GM12878 (cell line): ENCODE results near the gene CFAP157. TPM values are rescaled to one million over a fixed set of nuclear protein-coding genes. Genes with fewer than 3 reads are reported as not detected.

Experiments used
- ATAC-seq: fragments of 200-7000 bp; cut with Tn5 transposase; 3 replicates; pipeline ENCODE4 v1.9.1; 2020; ENCODE audit warnings: mild to moderate bottlenecking, moderate library complexity
- BruUV-seq: library from RNA; stranded (reverse); fragments of 400-500 nt; replicated peaks from 2 replicates; lab custom pipeline; 2021; lab: Mats Ljungman, UMichigan
- CTCF ChIA-PET: fragments of 300-600 bp; sonication (Branson Sonifier 250); formaldehyde crosslinking; extraction: SDS; loops from one replicate; lab custom pipeline; 2021; ENCODE audit warnings: inconsistent platforms; lab: Yijun Ruan, JAX
- POLR2A ChIA-PET: fragments of 350-600 bp; formaldehyde crosslinking; extraction: SDS; loops from one replicate; lab custom pipeline; 2021; ENCODE audit warnings: inconsistent platforms; lab: Charles Lee
- RAD21 ChIA-PET: fragments of 300-600 bp; sonication (Branson Sonifier 250); formaldehyde crosslinking; loops from one replicate; lab custom pipeline; 2023; ENCODE audit warnings: antibody characterized with exemption; ENCODE audit not compliant: unreplicated experiment; lab: Charles Lee
- SMC1A ChIA-PET: fragments of 300-600 bp; sonication (Branson Sonifier 250); formaldehyde crosslinking; loops from one replicate; lab custom pipeline; 2023; ENCODE audit not compliant: unreplicated experiment, uncharacterized antibody; lab: Charles Lee
- DNase-seq: peaks from one replicate; pipeline ENCODE4 v3.0.0-alpha.2; 2011; ENCODE audit warnings: low read depth, low spot score
- FAIRE-seq: peaks from 3 replicates; lab custom pipeline; 2011; peaks lifted over from hg19 to GRCh38; lab: Jason Lieb, UNC
- H2AFZ ChIP-seq: 2 replicates; pipeline ENCODE4 v1.6.0; 2011; ENCODE audit warnings: low read depth, low read length, control low read depth; ENCODE audit not compliant: control insufficient read depth
- H3K27ac ChIP-seq: 2 replicates; pipeline ENCODE4 v1.5.1; 2011; ENCODE audit warnings: control low read depth; ENCODE audit not compliant: control insufficient read depth, insufficient read depth
- H3K27me3 ChIP-seq, 2 experiments: replicated peaks in 1 of 2; 2 replicates each; pipeline versions ENCODE4 v1.6.0 to v1.6.1; 2011; ENCODE audit warnings: low read length in 1 of 2; ENCODE audit not compliant: control insufficient read depth in 2 of 2, insufficient read depth in 2 of 2
- H3K36me3 ChIP-seq, 2 experiments: 2 replicates each; pipeline ENCODE4 v1.5.1; 2011; ENCODE audit warnings: low read length in 1 of 2; ENCODE audit not compliant: control insufficient read depth in 2 of 2, insufficient read depth in 2 of 2
- H3K4me1 ChIP-seq: 2 replicates; pipeline ENCODE4 v1.6.1; 2011; ENCODE audit warnings: mild to moderate bottlenecking, low read length, moderate library complexity, mixed read lengths; ENCODE audit not compliant: control insufficient read depth, insufficient read depth
- H3K4me2 ChIP-seq: 2 replicates; pipeline ENCODE4 v1.6.0; 2011; ENCODE audit warnings: control low read depth; ENCODE audit not compliant: control insufficient read depth, insufficient read depth
- H3K4me3 ChIP-seq: fragments of 200-600 bp; sonication (generic); 2 replicates; pipeline ENCODE4 v1.5.1; 2016
- H3K79me2 ChIP-seq: 2 replicates; pipeline ENCODE4 v1.6.0; 2011; ENCODE audit warnings: low read length; ENCODE audit not compliant: control insufficient read depth, insufficient read depth
- H3K9ac ChIP-seq: 2 replicates; pipeline ENCODE4 v1.8.0; 2011; ENCODE audit warnings: low read length, control low read depth, mixed read lengths; ENCODE audit not compliant: control insufficient read depth, insufficient read depth
- H3K9me3 ChIP-seq: replicated peaks from 3 replicates; pipeline ENCODE4 v1.5.1; 2011; ENCODE audit warnings: mild to moderate bottlenecking, low read length; ENCODE audit not compliant: control insufficient read depth, insufficient read depth
- H4K20me1 ChIP-seq: 2 replicates; pipeline ENCODE4 v1.6.0; 2011; ENCODE audit not compliant: control insufficient read depth, insufficient read depth
- IRF3 ChIP-seq: fragments of 450-650 bp; IDR thresholded peaks from 2 replicates; pipeline ENCODE4 v1.6.1; 2014; ENCODE audit warnings: mild to moderate bottlenecking
- MXI1 ChIP-seq: fragments of 150-350 bp; IDR thresholded peaks from 2 replicates; pipeline ENCODE4 v1.6.1; 2011; ENCODE audit warnings: low read depth, mild to moderate bottlenecking, inconsistent platforms, low read length, improper control_type of control experiment
- PBX3 ChIP-seq: IDR thresholded peaks from 2 replicates; pipeline ENCODE4 v1.6.1; 2011; ENCODE audit warnings: mild to moderate bottlenecking, low read depth, low read length, moderate library complexity; ENCODE audit not compliant: insufficient replicate concordance
- RAD51 ChIP-seq: fragments of 450-650 bp; IDR thresholded peaks from 2 replicates; pipeline ENCODE4 v1.6.1; 2016; ENCODE audit warnings: moderate library complexity, mild to moderate bottlenecking, inconsistent platforms
- SMAD1 ChIP-seq: fragments of 450-650 bp; IDR thresholded peaks from 2 replicates; pipeline ENCODE4 v1.6.1; 2018; ENCODE audit warnings: mild to moderate bottlenecking, low read depth; ENCODE audit not compliant: partially characterized antibody
- whole genome bisulfite sequencing: methylation state at CpG from one replicate; pipeline ENCODE4 v1.1.6; 2016; ENCODE audit warnings: low lambda C conversion rate; ENCODE audit not compliant: insufficient replicate concordance, insufficient coverage; ENCODE audit errors: missing lambda C conversion rate; 5-methylcytosine and 5-hydroxymethylcytosine counted together
- in situ Hi-C: fragments of 300-500 bp; cut with MboI; formaldehyde crosslinking; loops from 9 replicates; pipeline ENCODE4 v1.14.3; 2018; ENCODE audit warnings: mixed read lengths
- intact Hi-C: fragments of 100-400 bp; cut with micrococcal nuclease; formaldehyde crosslinking; loops from one replicate; pipeline ENCODE4 v1.14.2; 2022; ENCODE audit not compliant: unreplicated experiment
- polyA plus RNA-seq, 11 experiments: library from polyadenylated mRNA; depleted of rRNA in 4 of 11; unstranded in 6 of 11; stranded (reverse) in 5 of 11; fragments of >200 nt; fragmentation: Nextera tagmentation in 4 of 11; fragmentation: Illumina TruSeq in 1 of 11; extraction: Ambion mirVana in 4 of 11; extraction: Trizol in 1 of 11; gene quantifications; 1 replicate in 1 of 11; 2 replicates in 10 of 11; pipeline versions ENCODE4 v1.2.1 to v1.2.3, GENCODE V29; 2011 to 2016; ENCODE audit warnings: inconsistent platforms in 2 of 11, missing spikeins in 2 of 11, low read depth in 1 of 11
- total RNA-seq, 4 experiments: library from RNA; depleted of rRNA in 3 of 4; stranded (reverse); fragments of >200 nt in 3 of 4; fragmentation: Illumina TruSeq in 1 of 4; extraction: Trizol in 1 of 4; gene quantifications; 2 replicates each; pipeline versions ENCODE4 v1.2.1 to v1.2.3, GENCODE V29; 2013 to 2021
- TF ChIP-seq, protein P1 (sequence below): fragments of 450-650 bp; IDR thresholded peaks from 2 replicates; pipeline ENCODE4 v1.6.1; 2017; ENCODE audit warnings: mild to moderate bottlenecking, moderate library complexity
- TF ChIP-seq, protein P2 (sequence below): fragments of 450-650 bp; IDR thresholded peaks from 2 replicates; pipeline ENCODE4 v1.6.1; 2018; ENCODE audit warnings: mild to moderate bottlenecking, low read depth, moderate library complexity; ENCODE audit not compliant: partially characterized antibody

The CFAP157 gene
- total and polyA plus RNA-seq, 10 of the 15 experiments (the other 5 are each of a cell fraction or from before 2014, with no cell fraction given) = 0.08 to 0.72 TPM; not detected in 8

DNA sequence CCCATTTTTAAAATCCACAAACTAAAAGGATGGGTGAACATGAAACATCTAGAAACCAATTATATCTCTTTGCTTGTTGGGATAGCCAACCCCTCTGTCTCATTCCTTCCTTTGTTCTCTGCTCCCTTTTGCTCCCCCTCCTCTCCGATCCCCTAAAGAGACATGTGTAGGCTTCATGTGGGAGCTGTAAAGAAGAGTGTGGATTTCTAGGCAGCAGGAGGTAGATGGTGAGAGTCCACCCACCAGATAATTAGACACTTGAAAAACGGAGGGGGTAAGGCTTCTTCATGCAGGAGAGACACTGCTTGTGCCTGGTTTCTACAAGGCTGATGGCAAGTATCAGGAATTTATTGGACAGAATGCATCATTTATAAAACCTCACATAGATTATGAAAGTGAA, 27.3 kb upstream of the CFAP157 start:
- ChIA-PET POLR2A (no interaction called here), CTCF (no interaction called here), RAD21 (no interaction called here), SMC1A (interaction anchor here (0.7 kb wide), 1 partner anchor 10 kb away, joined by 3 read pairs; no protein-coding TSS in a partner anchor)
- DNase-seq (no peak), FAIRE-seq (no peak), ATAC-seq (no peak)
- Histone ChIP-seq H3K27ac (no peak overlapping the region), H3K9ac (no peak overlapping the region), H3K36me3 (no peaks in the 10 kb centered on the region), H2AFZ (no peak overlapping the region), H3K4me2 (no peak overlapping the region), H3K79me2 (no peaks in the 10 kb centered on the region), H4K20me1 (no peaks in the 10 kb centered on the region), H3K4me1 (no peaks in the 10 kb centered on the region), H3K9me3 (no peaks in the 10 kb centered on the region), H3K4me3 (no peak overlapping the region), H3K27me3 (peaks cover 0 to 3% of the 10 kb centered on the region in 2 experiments; a peak in 3 of 4 replicates)
- in situ Hi-C loops = no loop called here
- WGBS = 45% methylated on average over 2 of the region's 2 CpGs
- BruUV-seq = no TSS peak
- TF ChIP-seq RAD51 (no peak), IRF3 (no peak)
- intact Hi-C loops = no loop called here

DNA sequence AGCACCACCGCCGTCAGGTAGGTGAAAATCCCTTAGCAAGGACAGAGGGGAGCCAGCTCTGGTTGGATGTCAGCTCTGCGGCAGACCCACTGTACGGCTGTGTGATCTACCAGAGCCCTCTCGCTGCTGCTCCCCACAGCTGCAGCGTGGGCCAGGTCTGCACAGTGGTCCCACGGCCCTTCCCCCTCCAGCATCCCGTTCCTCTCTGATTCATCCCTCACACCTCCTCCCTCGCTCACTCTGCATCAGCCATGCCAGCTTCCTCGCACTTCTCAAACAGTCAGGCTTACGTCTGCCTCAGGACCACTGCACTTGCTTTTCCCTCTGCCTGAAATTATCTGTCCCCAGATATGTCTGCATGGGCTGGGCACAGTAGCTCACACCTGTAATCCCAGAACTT, 26.6 kb upstream of the CFAP157 start:
- no peak for FAIRE-seq
- Histone ChIP-seq H3K9ac (no peak overlapping the region), H3K4me3 (no peak overlapping the region), H3K4me2 (no peak overlapping the region), H4K20me1 (no peaks in the 10 kb centered on the region), H2AFZ (no peak overlapping the region), H3K4me1 (no peaks in the 10 kb centered on the region), H3K27me3 (peaks cover 0 to 3% of the 10 kb centered on the region in 2 experiments; a peak in 3 of 4 replicates), H3K79me2 (no peaks in the 10 kb centered on the region), H3K27ac (no peak overlapping the region), H3K9me3 (no peaks in the 10 kb centered on the region), H3K36me3 (no peaks in the 10 kb centered on the region)
- ATAC-seq = no peak
- 32% methylated on average over 11 of the region's 11 CpGs for WGBS
- in situ Hi-C loops (no loop called here), intact Hi-C loops (no loop called here)
- no TSS peak for BruUV-seq
- no peak for DNase-seq
- ChIA-PET RAD21 (no interaction called here), SMC1A (interaction anchor here (0.7 to 1.1 kb wide), 2 partner anchors 11 to 69 kb away, joined by 3 read pairs; partner anchors contain the start of gene STXBP1), CTCF (no interaction called here), POLR2A (interaction anchor here (0.5 kb wide), 1 partner anchor 157 kb away, joined by 3 read pairs; no protein-coding TSS in a partner anchor)
- no peak for TF ChIP-seq PBX3
- TF ChIP-seq, protein P1, sequence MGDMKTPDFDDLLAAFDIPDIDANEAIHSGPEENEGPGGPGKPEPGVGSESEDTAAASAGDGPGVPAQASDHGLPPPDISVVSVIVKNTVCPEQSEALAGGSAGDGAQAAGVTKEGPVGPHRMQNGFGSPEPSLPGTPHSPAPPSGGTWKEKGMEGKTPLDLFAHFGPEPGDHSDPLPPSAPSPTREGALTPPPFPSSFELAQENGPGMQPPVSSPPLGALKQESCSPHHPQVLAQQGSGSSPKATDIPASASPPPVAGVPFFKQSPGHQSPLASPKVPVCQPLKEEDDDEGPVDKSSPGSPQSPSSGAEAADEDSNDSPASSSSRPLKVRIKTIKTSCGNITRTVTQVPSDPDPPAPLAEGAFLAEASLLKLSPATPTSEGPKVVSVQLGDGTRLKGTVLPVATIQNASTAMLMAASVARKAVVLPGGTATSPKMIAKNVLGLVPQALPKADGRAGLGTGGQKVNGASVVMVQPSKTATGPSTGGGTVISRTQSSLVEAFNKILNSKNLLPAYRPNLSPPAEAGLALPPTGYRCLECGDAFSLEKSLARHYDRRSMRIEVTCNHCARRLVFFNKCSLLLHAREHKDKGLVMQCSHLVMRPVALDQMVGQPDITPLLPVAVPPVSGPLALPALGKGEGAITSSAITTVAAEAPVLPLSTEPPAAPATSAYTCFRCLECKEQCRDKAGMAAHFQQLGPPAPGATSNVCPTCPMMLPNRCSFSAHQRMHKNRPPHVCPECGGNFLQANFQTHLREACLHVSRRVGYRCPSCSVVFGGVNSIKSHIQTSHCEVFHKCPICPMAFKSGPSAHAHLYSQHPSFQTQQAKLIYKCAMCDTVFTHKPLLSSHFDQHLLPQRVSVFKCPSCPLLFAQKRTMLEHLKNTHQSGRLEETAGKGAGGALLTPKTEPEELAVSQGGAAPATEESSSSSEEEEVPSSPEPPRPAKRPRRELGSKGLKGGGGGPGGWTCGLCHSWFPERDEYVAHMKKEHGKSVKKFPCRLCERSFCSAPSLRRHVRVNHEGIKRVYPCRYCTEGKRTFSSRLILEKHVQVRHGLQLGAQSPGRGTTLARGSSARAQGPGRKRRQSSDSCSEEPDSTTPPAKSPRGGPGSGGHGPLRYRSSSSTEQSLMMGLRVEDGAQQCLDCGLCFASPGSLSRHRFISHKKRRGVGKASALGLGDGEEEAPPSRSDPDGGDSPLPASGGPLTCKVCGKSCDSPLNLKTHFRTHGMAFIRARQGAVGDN = no peak
- no peak for TF ChIP-seq MXI1
- TF ChIP-seq SMAD1 = no peak
- TF ChIP-seq, protein P2, sequence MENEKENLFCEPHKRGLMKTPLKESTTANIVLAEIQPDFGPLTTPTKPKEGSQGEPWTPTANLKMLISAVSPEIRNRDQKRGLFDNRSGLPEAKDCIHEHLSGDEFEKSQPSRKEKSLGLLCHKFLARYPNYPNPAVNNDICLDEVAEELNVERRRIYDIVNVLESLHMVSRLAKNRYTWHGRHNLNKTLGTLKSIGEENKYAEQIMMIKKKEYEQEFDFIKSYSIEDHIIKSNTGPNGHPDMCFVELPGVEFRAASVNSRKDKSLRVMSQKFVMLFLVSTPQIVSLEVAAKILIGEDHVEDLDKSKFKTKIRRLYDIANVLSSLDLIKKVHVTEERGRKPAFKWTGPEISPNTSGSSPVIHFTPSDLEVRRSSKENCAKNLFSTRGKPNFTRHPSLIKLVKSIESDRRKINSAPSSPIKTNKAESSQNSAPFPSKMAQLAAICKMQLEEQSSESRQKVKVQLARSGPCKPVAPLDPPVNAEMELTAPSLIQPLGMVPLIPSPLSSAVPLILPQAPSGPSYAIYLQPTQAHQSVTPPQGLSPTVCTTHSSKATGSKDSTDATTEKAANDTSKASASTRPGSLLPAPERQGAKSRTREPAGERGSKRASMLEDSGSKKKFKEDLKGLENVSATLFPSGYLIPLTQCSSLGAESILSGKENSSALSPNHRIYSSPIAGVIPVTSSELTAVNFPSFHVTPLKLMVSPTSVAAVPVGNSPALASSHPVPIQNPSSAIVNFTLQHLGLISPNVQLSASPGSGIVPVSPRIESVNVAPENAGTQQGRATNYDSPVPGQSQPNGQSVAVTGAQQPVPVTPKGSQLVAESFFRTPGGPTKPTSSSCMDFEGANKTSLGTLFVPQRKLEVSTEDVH = no peak
